Glutamatergic neuron (in vitro differentiated cells): ENCODE data around the gene CFAP92. TPM values are rescaled to one million over a fixed set of nuclear protein-coding genes. Genes with fewer than 3 reads are reported as not detected.
A peak's percentile ranks its signal among the peaks of the same experiment; 100 is the strongest.

Experiments
- DNase-seq: peaks from one replicate; pipeline ENCODE4 v3.0.0; 2022
- H3K27ac Mint-ChIP-seq: one replicate; pipeline ENCODE4 v1.8.0; 2020; ENCODE audit warnings: mild to moderate bottlenecking, mixed read lengths, inconsistent platforms; ENCODE audit not compliant: unreplicated experiment
- H3K27me3 Mint-ChIP-seq: one replicate; pipeline ENCODE4 v1.8.0; 2020; ENCODE audit warnings: mild to moderate bottlenecking, moderate library complexity, mixed read lengths, inconsistent platforms; ENCODE audit not compliant: unreplicated experiment
- H3K36me3 Mint-ChIP-seq: one replicate; pipeline ENCODE4 v1.8.0; 2020; ENCODE audit warnings: mild to moderate bottlenecking, mixed read lengths, inconsistent platforms; ENCODE audit not compliant: unreplicated experiment
- H3K4me1 Mint-ChIP-seq: one replicate; pipeline ENCODE4 v1.8.0; 2020; ENCODE audit warnings: mild to moderate bottlenecking, low read depth, mixed read lengths, inconsistent platforms; ENCODE audit not compliant: unreplicated experiment
- H3K4me3 Mint-ChIP-seq: one replicate; pipeline ENCODE4 v1.8.0; 2020; ENCODE audit warnings: mild to moderate bottlenecking, mixed read lengths, inconsistent platforms; ENCODE audit not compliant: unreplicated experiment
- H3K9me3 Mint-ChIP-seq: one replicate; pipeline ENCODE4 v1.8.0; 2020; ENCODE audit warnings: mild to moderate bottlenecking, moderate library complexity, mixed read lengths, inconsistent platforms; ENCODE audit not compliant: unreplicated experiment
- long read RNA-seq: library from polyadenylated mRNA; unstranded; transcript quantifications from one replicate; pipeline ENCODE4 v2.0.0, GENCODE V29; 2020; ENCODE audit not compliant: unreplicated experiment
- total RNA-seq: library from RNA; stranded (reverse); fragmentation: NEBNext Ultra II Directional; extraction: Animal tissue kit (Norgen Biotek cat#: 25700); gene quantifications from one replicate; pipeline ENCODE4 v1.2.1, GENCODE V29; 2021; ENCODE audit not compliant: unreplicated experiment
- TF ChIP-seq, protein P1 (sequence below): fragments of 200-600 bp; sonication (generic); IDR thresholded peaks from one replicate; pipeline ENCODE4 v1.5.0; 2021; ENCODE audit not compliant: partially characterized antibody, unreplicated experiment

Gene CFAP92, protein sequence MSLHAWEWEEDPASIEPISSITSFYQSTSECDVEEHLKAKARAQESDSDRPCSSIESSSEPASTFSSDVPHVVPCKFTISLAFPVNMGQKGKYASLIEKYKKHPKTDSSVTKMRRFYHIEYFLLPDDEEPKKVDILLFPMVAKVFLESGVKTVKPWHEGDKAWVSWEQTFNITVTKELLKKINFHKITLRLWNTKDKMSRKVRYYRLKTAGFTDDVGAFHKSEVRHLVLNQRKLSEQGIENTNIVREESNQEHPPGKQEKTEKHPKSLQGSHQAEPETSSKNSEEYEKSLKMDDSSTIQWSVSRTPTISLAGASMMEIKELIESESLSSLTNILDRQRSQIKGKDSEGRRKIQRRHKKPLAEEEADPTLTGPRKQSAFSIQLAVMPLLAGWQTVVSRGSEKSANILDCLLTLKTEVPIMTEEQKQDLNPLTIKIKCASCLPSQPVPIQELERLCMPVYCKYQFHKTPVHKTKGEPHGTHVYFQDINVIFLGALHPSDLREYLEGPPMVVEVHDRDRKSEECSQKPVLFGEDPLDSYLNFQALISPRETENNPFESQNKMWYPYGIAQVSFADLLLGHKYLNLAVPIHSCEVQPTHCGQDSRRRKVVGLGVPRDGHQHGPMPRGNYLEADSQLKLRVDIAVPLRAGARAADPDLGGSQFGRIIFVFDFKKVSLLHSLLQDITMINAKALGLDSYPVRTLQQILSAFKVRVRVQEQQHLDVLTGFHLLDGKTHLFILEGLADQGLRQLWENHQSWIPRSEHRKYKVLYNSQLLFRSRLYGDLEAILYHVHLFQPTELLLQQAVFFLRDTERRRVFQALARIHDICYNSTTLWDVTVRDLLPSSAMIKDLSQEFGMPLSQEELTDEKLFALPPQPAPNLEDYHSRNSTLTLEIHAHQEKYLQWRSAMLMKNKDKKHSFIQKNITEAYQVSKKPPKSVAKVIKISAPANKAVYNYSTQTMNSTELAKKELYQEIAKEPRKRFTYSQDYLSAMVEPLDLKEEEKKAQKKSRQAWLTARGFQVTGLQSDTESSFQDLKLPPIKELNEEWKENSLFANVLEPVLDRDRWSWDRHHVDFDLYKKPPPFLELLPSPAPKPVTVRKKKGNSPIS
- total RNA-seq: 0.15 TPM
- long read RNA-seq: 0 reads

DNA sequence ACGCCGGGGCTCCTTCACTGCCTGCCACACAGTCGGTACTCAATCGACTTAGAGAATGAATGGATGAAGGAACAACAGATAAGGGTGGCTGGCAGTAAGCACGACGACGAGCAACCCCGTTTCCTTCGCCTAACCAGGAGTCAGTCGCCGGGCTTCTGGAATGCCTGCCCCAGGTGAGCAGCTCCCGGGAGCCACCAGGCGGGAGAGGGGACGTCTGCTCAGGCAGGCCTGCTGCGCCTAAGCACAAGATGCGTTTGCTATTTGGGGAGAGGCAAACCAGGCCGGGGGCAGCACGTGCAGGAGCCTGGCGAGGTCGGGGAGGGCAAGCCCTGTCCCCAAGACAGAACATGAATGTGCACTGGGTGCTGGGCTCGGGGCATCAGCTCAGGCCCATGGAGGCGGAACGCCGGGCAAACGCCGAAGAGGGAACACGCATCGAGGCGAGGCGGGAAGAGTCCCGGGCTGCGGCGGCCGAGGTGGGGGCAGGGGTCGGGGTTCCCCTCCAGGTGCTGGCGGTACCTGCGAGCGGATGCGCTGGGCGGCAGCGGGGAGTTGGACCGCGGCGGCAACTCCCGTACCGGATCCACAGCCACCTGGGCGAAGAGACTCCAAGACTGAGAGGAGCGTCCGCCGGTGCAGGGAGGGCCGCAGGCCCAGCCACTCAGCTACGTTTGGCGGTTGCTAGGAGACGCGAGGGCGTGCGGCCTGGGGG lies at the start of gene CFAP92:
CFAP92 (minus strand) TSS at position 616 of the 712 bp plus-strand sequence. CDS start 772 bp downstream, outside the sequence.
- H3K4me3 Mint-ChIP-seq: peak within 1 kb of the TSS; percentile 83
- peaks cover 7% of the 10 kb centered on the region for H3K4me1 Mint-ChIP-seq
- H3K27ac Mint-ChIP-seq: no peak within 1 kb of the TSS
- DNase-seq: peak; percentile 91
- peaks cover 8% of the 10 kb centered on the region for H3K27me3 Mint-ChIP-seq
- peaks cover 5% of the 10 kb centered on the region for H3K36me3 Mint-ChIP-seq
- TF ChIP-seq, protein P1, sequence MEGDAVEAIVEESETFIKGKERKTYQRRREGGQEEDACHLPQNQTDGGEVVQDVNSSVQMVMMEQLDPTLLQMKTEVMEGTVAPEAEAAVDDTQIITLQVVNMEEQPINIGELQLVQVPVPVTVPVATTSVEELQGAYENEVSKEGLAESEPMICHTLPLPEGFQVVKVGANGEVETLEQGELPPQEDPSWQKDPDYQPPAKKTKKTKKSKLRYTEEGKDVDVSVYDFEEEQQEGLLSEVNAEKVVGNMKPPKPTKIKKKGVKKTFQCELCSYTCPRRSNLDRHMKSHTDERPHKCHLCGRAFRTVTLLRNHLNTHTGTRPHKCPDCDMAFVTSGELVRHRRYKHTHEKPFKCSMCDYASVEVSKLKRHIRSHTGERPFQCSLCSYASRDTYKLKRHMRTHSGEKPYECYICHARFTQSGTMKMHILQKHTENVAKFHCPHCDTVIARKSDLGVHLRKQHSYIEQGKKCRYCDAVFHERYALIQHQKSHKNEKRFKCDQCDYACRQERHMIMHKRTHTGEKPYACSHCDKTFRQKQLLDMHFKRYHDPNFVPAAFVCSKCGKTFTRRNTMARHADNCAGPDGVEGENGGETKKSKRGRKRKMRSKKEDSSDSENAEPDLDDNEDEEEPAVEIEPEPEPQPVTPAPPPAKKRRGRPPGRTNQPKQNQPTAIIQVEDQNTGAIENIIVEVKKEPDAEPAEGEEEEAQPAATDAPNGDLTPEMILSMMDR: no peak
- no peaks in the 10 kb centered on the region for H3K9me3 Mint-ChIP-seq

DNA sequence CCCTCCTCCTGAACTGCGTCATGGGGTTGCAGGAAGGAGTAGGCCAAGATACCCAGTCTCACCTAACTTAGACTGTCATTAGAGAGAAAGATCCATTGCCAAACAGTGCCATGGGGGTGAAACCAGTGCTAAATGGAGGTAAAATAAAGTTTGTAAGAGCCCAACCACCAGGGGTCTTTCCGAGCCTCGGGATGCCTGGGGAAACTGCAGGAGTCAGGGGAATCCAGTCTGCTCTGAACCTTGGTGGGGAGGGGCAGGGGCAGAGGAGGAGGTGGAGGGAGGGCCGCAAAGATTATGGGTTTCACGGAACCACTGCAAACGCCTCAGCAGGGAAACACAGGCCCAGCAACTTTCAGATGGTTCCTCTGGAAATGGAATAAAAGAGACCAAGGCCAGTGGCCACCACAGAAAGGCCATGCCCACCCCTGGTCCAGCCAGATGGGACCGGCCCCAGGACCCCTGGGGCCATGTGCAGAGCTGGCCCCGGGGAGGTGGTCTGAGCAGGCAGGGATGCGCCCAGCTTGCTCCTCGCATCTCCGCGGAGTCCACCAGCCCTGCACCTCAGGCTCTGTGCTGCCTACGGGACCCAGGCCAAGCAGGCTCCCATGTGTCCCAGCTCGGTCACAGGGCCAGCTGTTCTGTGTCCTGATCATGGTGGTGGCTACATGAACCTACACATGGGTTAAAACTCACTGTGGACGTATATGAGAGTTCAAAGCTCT lies 46.9 kb upstream of the CFAP92 start:
- Mint-ChIP-seq H3K4me1 (no peaks in the 10 kb centered on the region), H3K27me3 (peaks cover 8% of the 10 kb centered on the region), H3K4me3 (no peak overlapping the region), H3K9me3 (peaks cover 7% of the 10 kb centered on the region), H3K27ac (no peak overlapping the region), H3K36me3 (peaks cover 27% of the 10 kb centered on the region)
- TF ChIP-seq, protein P1: no peak
- DNase-seq: no peak

DNA sequence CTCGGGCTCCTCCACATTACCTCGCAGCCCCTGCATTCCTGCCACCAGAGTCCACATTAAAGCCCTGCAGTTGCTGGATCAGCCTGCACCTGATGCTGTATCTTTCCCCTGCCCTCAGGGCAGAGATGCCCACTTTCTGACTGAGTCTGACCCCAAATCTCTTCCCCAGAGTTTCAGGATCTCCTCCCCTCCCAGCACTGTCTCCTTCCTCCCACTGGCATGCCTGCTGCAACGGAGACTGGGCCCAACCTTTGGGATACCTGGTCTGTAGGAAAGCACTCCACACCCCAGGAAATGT lies 46.1 kb upstream of the CFAP92 start:
- Mint-ChIP-seq H3K27me3 (peaks cover 8% of the 10 kb centered on the region), H3K4me1 (no peaks in the 10 kb centered on the region), H3K36me3 (peaks cover 27% of the 10 kb centered on the region), H3K9me3 (peaks cover 7% of the 10 kb centered on the region), H3K27ac (no peak overlapping the region), H3K4me3 (no peak overlapping the region)
- TF ChIP-seq, protein P1: no peak
- DNase-seq: no peak

DNA sequence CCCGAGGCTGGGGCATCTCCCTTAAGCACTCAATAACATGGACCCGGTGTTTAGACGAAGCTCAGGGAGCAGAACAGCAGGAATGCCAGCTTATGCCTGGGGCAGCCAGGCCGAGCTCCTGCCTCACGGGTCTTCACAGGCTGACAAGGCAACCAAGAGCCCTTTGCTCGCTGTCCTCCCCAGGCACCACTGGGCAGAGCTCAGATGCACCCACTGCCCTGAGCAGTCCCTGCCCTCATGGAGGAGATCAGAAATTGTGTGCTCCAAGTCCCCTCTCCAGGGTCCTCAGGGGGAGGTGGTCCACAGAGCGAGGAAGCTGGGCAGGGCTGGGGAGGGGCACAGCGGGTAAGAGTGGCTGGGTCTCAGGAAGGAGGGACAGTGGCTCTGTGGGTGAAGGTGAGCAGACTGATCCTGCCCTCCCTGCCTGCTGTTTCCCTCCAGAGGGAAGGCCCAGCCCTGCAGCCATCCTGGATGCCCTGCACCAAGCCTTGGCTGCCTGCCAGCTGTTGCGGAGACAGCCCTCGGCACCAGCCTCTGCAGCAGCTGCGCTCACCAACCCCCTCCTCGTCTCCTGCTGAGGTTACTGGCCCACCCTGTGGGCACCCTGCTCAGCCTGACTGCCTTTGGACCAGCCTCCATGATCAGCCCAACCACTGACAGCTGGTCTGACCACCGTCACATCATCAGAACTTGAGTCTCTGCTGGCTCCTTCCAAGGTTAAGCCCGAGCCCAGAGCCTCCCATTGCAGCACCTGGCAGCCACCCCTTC lies 45.6 kb upstream of the CFAP92 start:
- no peak overlapping the region for H3K27ac Mint-ChIP-seq
- peaks cover 5% of the 10 kb centered on the region for H3K27me3 Mint-ChIP-seq
- TF ChIP-seq, protein P1: no peak
- no peaks in the 10 kb centered on the region for H3K4me1 Mint-ChIP-seq
- H3K36me3 Mint-ChIP-seq: peaks cover 22% of the 10 kb centered on the region
- H3K4me3 Mint-ChIP-seq: no peak overlapping the region
- DNase-seq: no peak
- H3K9me3 Mint-ChIP-seq: peaks cover 3% of the 10 kb centered on the region
